Keratinocyte (primary cell): ENCODE results near the gene ALS2CL. TPM values are rescaled to one million over a fixed set of nuclear protein-coding genes. Genes with fewer than 3 reads are reported as not detected.

Source experiments
- DNase-seq: peaks from one replicate; pipeline ENCODE4 v3.0.0-alpha.2; 2011; ENCODE audit warnings: low read depth, missing footprints, low spot score
- FAIRE-seq: peaks from 2 replicates; lab custom pipeline; 2011; peaks lifted over from hg19 to GRCh38; lab: Jason Lieb, UNC
- H2AFZ ChIP-seq: 2 replicates; pipeline ENCODE4 v1.6.0; 2012; ENCODE audit warnings: low read length, control low read depth, inconsistent platforms; ENCODE audit not compliant: control insufficient read depth
- H3K27ac ChIP-seq: 2 replicates; pipeline ENCODE4 v1.5.1; 2011; ENCODE audit warnings: low read length; ENCODE audit not compliant: control insufficient read depth, insufficient read depth
- H3K27me3 ChIP-seq: 3 replicates; pipeline ENCODE4 v1.6.0; 2011; ENCODE audit warnings: low read length; ENCODE audit not compliant: control insufficient read depth, insufficient read depth; ENCODE audit errors: extremely low read depth
- H3K36me3 ChIP-seq, 2 experiments: 2 replicates in 1 of 2; 3 replicates in 1 of 2; pipeline ENCODE4 v1.5.1; 2011; ENCODE audit warnings: low read length in 2 of 2, mild to moderate bottlenecking in 1 of 2; ENCODE audit not compliant: control insufficient read depth in 2 of 2, insufficient read depth in 2 of 2; ENCODE audit errors: extremely low read depth in 1 of 2
- H3K4me1 ChIP-seq: 3 replicates; pipeline ENCODE4 v1.5.1; 2011; ENCODE audit warnings: low read length; ENCODE audit not compliant: control insufficient read depth, insufficient read depth; ENCODE audit errors: extremely low read depth
- H3K4me2 ChIP-seq: 3 replicates; pipeline ENCODE4 v1.6.0; 2011; ENCODE audit warnings: low read depth, low read length; ENCODE audit not compliant: control insufficient read depth, insufficient read depth; ENCODE audit errors: extremely low read depth
- H3K4me3 ChIP-seq, 3 experiments: fragments of 200-600 bp in 1 of 3; sonication (generic) in 1 of 3; 2 replicates in 2 of 3; 3 replicates in 1 of 3; pipeline ENCODE4 v1.5.1; 2011 to 2016; ENCODE audit warnings: low read length in 3 of 3, mild to moderate bottlenecking in 3 of 3, control low read depth in 2 of 3, inconsistent platforms in 1 of 3, low read depth in 1 of 3, mixed read lengths in 1 of 3, mixed run types in 1 of 3, moderate library complexity in 1 of 3; ENCODE audit not compliant: control insufficient read depth in 2 of 3, insufficient read depth in 2 of 3; ENCODE audit errors: extremely low read depth in 1 of 3
- H3K79me2 ChIP-seq: 2 replicates; pipeline ENCODE4 v1.6.0; 2012; ENCODE audit warnings: low read length; ENCODE audit not compliant: control insufficient read depth, insufficient read depth
- H3K9ac ChIP-seq: 3 replicates; pipeline ENCODE4 v1.6.0; 2011; ENCODE audit warnings: low read length; ENCODE audit not compliant: control insufficient read depth, insufficient read depth; ENCODE audit errors: extremely low read depth
- H3K9me1 ChIP-seq: 3 replicates; pipeline ENCODE4 v1.6.0; 2011; ENCODE audit warnings: low read length; ENCODE audit not compliant: control insufficient read depth, insufficient read depth; ENCODE audit errors: extremely low read depth
- H3K9me3 ChIP-seq: 2 replicates; pipeline ENCODE4 v1.5.1; 2012; ENCODE audit warnings: low read depth, low read length; ENCODE audit not compliant: control insufficient read depth
- H4K20me1 ChIP-seq: 3 replicates; pipeline ENCODE4 v1.6.0; 2011; ENCODE audit warnings: low read length; ENCODE audit not compliant: control insufficient read depth, insufficient read depth; ENCODE audit errors: extremely low read depth
- CTCF ChIP-seq, 3 experiments: IDR thresholded peaks in 1 of 3; conservative IDR thresholded peaks in 1 of 3; optimal IDR thresholded peaks in 1 of 3; 2 replicates in 2 of 3; 3 replicates in 1 of 3; pipeline versions ENCODE3 to v1.5.1; 2011; ENCODE audit warnings: low read length in 3 of 3, mild to moderate bottlenecking in 3 of 3, moderate library complexity in 2 of 3, control low read depth in 1 of 3, inconsistent platforms in 1 of 3; ENCODE audit not compliant: insufficient read depth in 2 of 3; ENCODE audit errors: extremely low read depth in 1 of 3
- EZH2 ChIP-seq: IDR thresholded peaks from one replicate; pipeline ENCODE4 v1.6.1; 2012; ENCODE audit warnings: inconsistent platforms, mild to moderate bottlenecking, low read length, moderate library complexity
- dilution Hi-C: fragments of 300-500 bp; cut with MboI; formaldehyde crosslinking; loops from one replicate; pipeline ENCODE4 v1.7.0; 2020; ENCODE audit warnings: low sequenced_read_pairs; ENCODE audit not compliant: extremely low pct_ligation_motif_present
- polyA plus RNA-seq, 5 experiments: library from polyadenylated mRNA; depleted of rRNA in 3 of 5; stranded (reverse) in 3 of 5; stranded (forward) in 1 of 5; unstranded in 1 of 5; fragments of >200 nt; gene quantifications; 1 replicate in 1 of 5; 2 replicates in 3 of 5; 3 replicates in 1 of 5; pipeline versions ENCODE4 v1.2.1 to v1.2.3, GENCODE V29; 2011 to 2012; ENCODE audit warnings: missing spikeins in 2 of 5, low read depth in 1 of 5, low replicate concordance in 1 of 5

The ALS2CL gene
- polyA plus RNA-seq, 1 donor (not counting 4 experiments of a cell fraction or from before 2014, with no cell fraction given) = 40.9 TPM

- H3K4me2 ChIP-seq = no peak overlapping the region
- peaks cover 10% of the 10 kb centered on the region for H3K4me1 ChIP-seq
- H3K36me3 ChIP-seq = no peaks in the 10 kb centered on the region
- FAIRE-seq (no peak), DNase-seq (no peak)
- H3K9ac ChIP-seq = no peak overlapping the region
- no peaks in the 10 kb centered on the region for H3K79me2 ChIP-seq
- H4K20me1 ChIP-seq = no peaks in the 10 kb centered on the region
- H3K9me3 ChIP-seq = no peaks in the 10 kb centered on the region
- no peak overlapping the region for H3K27ac ChIP-seq
- TF ChIP-seq EZH2 (no peak), CTCF (optimal IDR thresholded peaks at IDR 0.05 in 1 of 3, IDR thresholded peaks at IDR 0.05 in 1 of 3, conservative IDR thresholded peaks at IDR 0.05 in 1 of 3; ENCODE audit: extremely low read depth in 1 of 3, insufficient read depth in 2 of 3, low read length in 3 of 3) (no peak)
- no peaks in the 10 kb centered on the region for H3K9me1 ChIP-seq
- H2AFZ ChIP-seq = no peak overlapping the region
- no peak overlapping the region for H3K4me3 ChIP-seq
- dilution Hi-C loops = no loop called here
- H3K27me3 ChIP-seq = peaks cover 12% of the 10 kb centered on the region
Measured at GRCh38 chr3:46716461-46717441, 23.3 kb upstream of the ALS2CL start.

GRCh38 chr3:46715507-46716175 lies 22.2 kb upstream of the ALS2CL start:
- H3K79me2 ChIP-seq = no peaks in the 10 kb centered on the region
- no peaks in the 10 kb centered on the region for H3K36me3 ChIP-seq
- H4K20me1 ChIP-seq = no peaks in the 10 kb centered on the region
- no peak overlapping the region for H2AFZ ChIP-seq
- H3K4me3 ChIP-seq = no peak overlapping the region
- H3K4me2 ChIP-seq = no peak overlapping the region
- H3K9ac ChIP-seq = no peak overlapping the region
- no peaks in the 10 kb centered on the region for H3K9me3 ChIP-seq
- TF ChIP-seq EZH2 (no peak), CTCF (optimal IDR thresholded peaks at IDR 0.05 in 1 of 3, IDR thresholded peaks at IDR 0.05 in 1 of 3, conservative IDR thresholded peaks at IDR 0.05 in 1 of 3; ENCODE audit: extremely low read depth in 1 of 3, insufficient read depth in 2 of 3, low read length in 3 of 3) (no peak)
- H3K9me1 ChIP-seq = no peaks in the 10 kb centered on the region
- no peak overlapping the region for H3K27ac ChIP-seq
- FAIRE-seq (no peak), DNase-seq (no peak)
- peaks cover 10% of the 10 kb centered on the region for H3K4me1 ChIP-seq
- dilution Hi-C loops = no loop called here
- peaks cover 12% of the 10 kb centered on the region for H3K27me3 ChIP-seq
